Testis (tissue), 2 donors: ENCODE results near the gene MTMR3.

Experiments
- CTCF ChIP-seq, 3 experiments: fragments of 450-650 bp in 2 of 3; fragments of 200-600 bp in 1 of 3; sonication (generic) in 1 of 3; IDR thresholded peaks; one replicate each; pipeline ENCODE4 v1.5.1; 2016 to 2019; ENCODE audit warnings: antibody characterized with exemption in 3 of 3, mild to moderate bottlenecking in 2 of 3, moderate library complexity in 1 of 3
- POLR2A ChIP-seq: fragments of 450-650 bp; IDR thresholded peaks from one replicate; pipeline ENCODE4 v1.6.1; 2017; ENCODE audit warnings: antibody characterized with exemption, mild to moderate bottlenecking, moderate library complexity

DNA sequence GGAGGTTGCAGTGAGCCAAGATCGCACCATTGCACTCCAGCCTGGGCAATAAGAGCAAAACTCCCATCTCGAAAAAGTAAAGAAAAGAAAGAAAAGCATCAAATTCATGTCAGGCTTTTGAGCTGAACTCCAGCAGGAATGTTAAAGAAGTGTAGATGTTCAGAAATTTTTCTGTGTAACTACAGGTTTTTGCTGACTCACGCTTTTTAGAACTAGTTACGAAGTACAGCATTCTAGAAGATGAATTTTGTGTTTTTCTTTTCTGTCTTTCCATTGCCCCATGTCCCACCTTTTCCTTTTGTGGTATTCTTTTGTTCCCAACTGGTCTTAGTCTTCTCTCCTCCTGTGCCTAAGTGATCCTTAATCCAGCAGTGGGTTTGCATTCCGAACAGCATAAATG lies 141.3 kb downstream of the MTMR3 start:
- TF ChIP-seq CTCF (IDR thresholded peaks at IDR 0.05) (no peak), POLR2A (no peak)
